CD4-positive, alpha-beta T cell (primary cell): ENCODE measurements around the gene PHF1. TPM values are rescaled to one million over a fixed set of nuclear protein-coding genes. Genes with fewer than 3 reads are reported as not detected.

ENCODE experiments used
- ATAC-seq: fragments of 200-7000 bp; cut with Tn5 transposase; one replicate; pipeline ENCODE4 v1.10.0; 2022; ENCODE audit warnings: mild to moderate bottlenecking; ENCODE audit not compliant: poor library complexity
- CTCF ChIA-PET: fragments of 350-600 bp; sonication (Branson Sonifier 250); formaldehyde crosslinking; loops from one replicate; lab custom pipeline; 2021; ENCODE audit warnings: antibody characterized with exemption, inconsistent platforms; lab: Charles Lee
- POLR2A ChIA-PET: fragments of 350-600 bp; sonication (Branson Sonifier 250); formaldehyde crosslinking; loops from one replicate; lab custom pipeline; 2021; ENCODE audit warnings: antibody characterized with exemption, inconsistent platforms; lab: Charles Lee
- DNase-seq, 14 experiments: peaks; one replicate each; pipeline ENCODE4 v3.0.0-alpha.2; 2013 to 2020; ENCODE audit warnings: mixed read lengths in 2 of 14
- H3K27ac ChIP-seq, 2 donors: one replicate each; pipeline versions ENCODE4 v1.5.1 to v1.7.0; 2013; ENCODE audit warnings: low read length in 2 of 2, low read depth in 1 of 2, mild to moderate bottlenecking in 1 of 2
- H3K27me3 ChIP-seq, 2 experiments: 1 replicate in 1 of 2; 2 replicates in 1 of 2; pipeline versions ENCODE4 v1.6.1 to v1.7.0; 2013; ENCODE audit warnings: low read length in 2 of 2, control low read depth in 1 of 2, mild to moderate bottlenecking in 1 of 2, moderate library complexity in 1 of 2; ENCODE audit not compliant: insufficient read depth in 2 of 2, control insufficient read depth in 1 of 2
- H3K36me3 ChIP-seq: one replicate; pipeline ENCODE4 v1.6.1; 2013; ENCODE audit warnings: low read length, control low read depth; ENCODE audit not compliant: insufficient read depth
- H3K4me1 ChIP-seq: one replicate; pipeline ENCODE4 v1.6.1; 2013; ENCODE audit warnings: low read length, control low read depth; ENCODE audit not compliant: insufficient read depth
- H3K4me3 ChIP-seq: one replicate; pipeline ENCODE4 v1.5.1; 2013; ENCODE audit warnings: mild to moderate bottlenecking, low read length, moderate library complexity
- H3K9me3 ChIP-seq, 2 experiments: 1 replicate in 1 of 2; 2 replicates in 1 of 2; pipeline versions ENCODE4 v1.6.1 to v1.7.0; 2013; ENCODE audit warnings: low read length in 2 of 2, mild to moderate bottlenecking in 2 of 2, control low read depth in 1 of 2, moderate library complexity in 1 of 2; ENCODE audit not compliant: control insufficient read depth in 1 of 2, insufficient read depth in 1 of 2
- H3K27ac Mint-ChIP-seq: one replicate; pipeline ENCODE4 v1.8.0; 2020; ENCODE audit warnings: mixed read lengths
- H3K27me3 Mint-ChIP-seq: one replicate; pipeline ENCODE4 v1.8.0; 2021; ENCODE audit warnings: mixed read lengths
- H3K36me3 Mint-ChIP-seq: one replicate; pipeline ENCODE4 v1.8.0; 2021; ENCODE audit warnings: low read depth, mixed read lengths
- H3K4me1 Mint-ChIP-seq: one replicate; pipeline ENCODE4 v1.8.0; 2021; ENCODE audit warnings: low read depth, mixed read lengths
- H3K4me3 Mint-ChIP-seq: one replicate; pipeline ENCODE4 v1.8.0; 2020; ENCODE audit warnings: mild to moderate bottlenecking, mixed read lengths
- H3K9me3 Mint-ChIP-seq: one replicate; pipeline ENCODE4 v1.8.0; 2020; ENCODE audit warnings: mixed read lengths
- intact Hi-C, 2 experiments: fragments of 100-400 bp; cut with DNase I in 1 of 2; cut with micrococcal nuclease in 1 of 2; formaldehyde crosslinking; loops; one replicate each; pipeline versions ENCODE4 v1.15.1 to v1.9.0; 2023 to 2025; cut with DNase I, micrococcal nuclease
- total RNA-seq, 174 experiments: library from RNA in 2 of 174; stranded (reverse) in 2 of 174; gene quantifications; one replicate each; pipeline ENCODE4 v1.2.3 and lab custom pipeline; 2021 to 2026
- TF ChIP-seq, protein P1 (sequence below): fragments of 200-600 bp; IDR thresholded peaks from one replicate; pipeline ENCODE4 v1.8.0; 2022; ENCODE audit warnings: antibody characterized with exemption, mild to moderate bottlenecking

The PHF1 gene
- total RNA-seq, 2 experiments from 2014 or later, result 545 to 557 TPM

- POLR2A ChIA-PET, result interaction anchor here (0.8 to 4.8 kb wide), 18 partner anchors 8 to 1446 kb away, joined by 3 to 60 read pairs (median 10); partner anchors contain the start of genes B3GALT4, HLA-DPA1, PFDN6 and PHF1
- no peaks in the 10 kb centered on the region for H3K27me3 Mint-ChIP-seq
Measured at GRCh38 chr6:33417903-33418689, 7.3 kb downstream of the PHF1 start, which contains the start of gene CUTA. CUTA (minus strand) TSS chr6:33418107; CDS start chr6:33418000, 107 bp downstream.

GRCh38 chr6:33418690-33419291 is 8.0 kb downstream of the PHF1 start:
- H3K9me3 ChIP-seq, result no peaks in the 10 kb centered on the region
- intact Hi-C loops, result loop anchor here (1.0 to 5.0 kb wide), 5 partner anchors 8 to 106 kb away; partner anchors contain the start of genes TAPBP (in 1 of the 2) and ZBTB9 (in 1 of the 2)
- H3K36me3 Mint-ChIP-seq, result peaks cover 44% of the 10 kb centered on the region
- POLR2A ChIA-PET, result interaction anchor here (0.6 to 4.8 kb wide), 19 partner anchors 7 to 450 kb away, joined by 3 to 60 read pairs (median 10); partner anchors contain the start of genes B3GALT4, HLA-DPA1, PFDN6 and PHF1
- peak in 5 of 14 experiments; percentile 38 to 93 (median 72) for DNase-seq
- peak overlapping the region; percentile 92 for H3K4me3 Mint-ChIP-seq
- peaks cover 28% of the 10 kb centered on the region for H3K36me3 ChIP-seq
- CTCF ChIA-PET, result interaction anchor here (0.6 to 1.4 kb wide), 5 partner anchors 12 to 428 kb away, joined by 3 to 6 read pairs (median 3); partner anchors contain the start of gene B3GALT4
- ATAC-seq, result no peak
- TF ChIP-seq, protein P1, sequence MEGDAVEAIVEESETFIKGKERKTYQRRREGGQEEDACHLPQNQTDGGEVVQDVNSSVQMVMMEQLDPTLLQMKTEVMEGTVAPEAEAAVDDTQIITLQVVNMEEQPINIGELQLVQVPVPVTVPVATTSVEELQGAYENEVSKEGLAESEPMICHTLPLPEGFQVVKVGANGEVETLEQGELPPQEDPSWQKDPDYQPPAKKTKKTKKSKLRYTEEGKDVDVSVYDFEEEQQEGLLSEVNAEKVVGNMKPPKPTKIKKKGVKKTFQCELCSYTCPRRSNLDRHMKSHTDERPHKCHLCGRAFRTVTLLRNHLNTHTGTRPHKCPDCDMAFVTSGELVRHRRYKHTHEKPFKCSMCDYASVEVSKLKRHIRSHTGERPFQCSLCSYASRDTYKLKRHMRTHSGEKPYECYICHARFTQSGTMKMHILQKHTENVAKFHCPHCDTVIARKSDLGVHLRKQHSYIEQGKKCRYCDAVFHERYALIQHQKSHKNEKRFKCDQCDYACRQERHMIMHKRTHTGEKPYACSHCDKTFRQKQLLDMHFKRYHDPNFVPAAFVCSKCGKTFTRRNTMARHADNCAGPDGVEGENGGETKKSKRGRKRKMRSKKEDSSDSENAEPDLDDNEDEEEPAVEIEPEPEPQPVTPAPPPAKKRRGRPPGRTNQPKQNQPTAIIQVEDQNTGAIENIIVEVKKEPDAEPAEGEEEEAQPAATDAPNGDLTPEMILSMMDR, result no peak
- no peaks in the 10 kb centered on the region for H3K9me3 Mint-ChIP-seq
- H3K27ac Mint-ChIP-seq, result peak overlapping the region; percentile 98
- peaks cover 78% of the 10 kb centered on the region for H3K4me1 Mint-ChIP-seq
- H3K27me3 Mint-ChIP-seq, result no peaks in the 10 kb centered on the region
- H3K27me3 ChIP-seq, result no peaks in the 10 kb centered on the region
- peaks cover 70% of the 10 kb centered on the region for H3K4me1 ChIP-seq
- peak overlapping the region; percentile 54 for H3K4me3 ChIP-seq
- H3K27ac ChIP-seq, result peak overlapping the region; percentile 97 to 99

More at GRCh38 chr6:33417903-33418689, 7.3 kb downstream of the PHF1 start, which contains the start of gene CUTA:
- Mint-ChIP-seq H3K4me3 (peak within 1 kb of the TSS; percentile 92), H3K4me1 (peaks cover 79% of the 10 kb centered on the region), H3K36me3 (peaks cover 51% of the 10 kb centered on the region), H3K27ac (peak within 1 kb of the TSS; percentile 98), H3K9me3 (no peaks in the 10 kb centered on the region)
- Histone ChIP-seq H3K9me3 (no peaks in the 10 kb centered on the region), H3K36me3 (peaks cover 32% of the 10 kb centered on the region), H3K4me1 (peaks cover 77% of the 10 kb centered on the region), H3K27me3 (no peaks in the 10 kb centered on the region), H3K4me3 (peak within 1 kb of the TSS; percentile 82), H3K27ac (peak within 1 kb of the TSS; percentile 97 to 99)
- intact Hi-C loops, result loop anchor here (1.0 to 5.0 kb wide), 6 partner anchors 8 to 106 kb away; partner anchors contain the start of genes TAPBP (in 1 of the 2) and ZBTB9 (in 1 of the 2)
- peak; percentile 97 to 100 (median 98) for DNase-seq
- CTCF ChIA-PET, result interaction anchor here (0.6 to 3.2 kb wide), 5 partner anchors 8 to 427 kb away, joined by 3 to 9 read pairs (median 4); partner anchors contain the start of genes B3GALT4 and UQCC2
- TF ChIP-seq, protein P1, result peak; percentile 30
- peak; percentile 85 for ATAC-seq
